Activated CD4-positive, alpha-beta T cell treated with anti-CD3 and anti-CD28 coated beads, Interleukin-2, amount 50 U/mL, for 48 hours (primary cell): ENCODE results near the gene TAOK1.
"Not testable (repeated sequence)": the region's sequence is repeated elsewhere in the genome, so short reads cannot be mapped to it uniquely, and the experiment has no call there.

Experiments used
- DNase-seq, 2 experiments: peaks; one replicate each; pipeline ENCODE4 v3.0.0-alpha.2; 2020

Gene TAOK1

GRCh38 chr17:29389982-29390850 is at the start of gene TAOK1:
TAOK1 (plus strand) TSS chr17:29390363; CDS start chr17:29451549, 61,186 bp downstream.
- DNase-seq, result peak; percentile 97 to 99

GRCh38 chr17:29341726-29342125 is 48.4 kb upstream of the TAOK1 start:
- no peak for DNase-seq

GRCh38 chr17:29342158-29342765 is 47.9 kb upstream of the TAOK1 start:
- DNase-seq, result no peak

GRCh38 chr17:29344201-29344856 is 45.8 kb upstream of the TAOK1 start:
- no peak for DNase-seq

- DNase-seq, result no peak
These were observed 45.1 kb upstream of the TAOK1 start for GRCh38 chr17:29345066-29345465.

GRCh38 chr17:29345470-29345869 is 44.7 kb upstream of the TAOK1 start:
- not testable (repeated sequence) for DNase-seq

- no peak for DNase-seq
These were observed 43.7 kb upstream of the TAOK1 start for GRCh38 chr17:29346462-29346861.

GRCh38 chr17:29347831-29348629 is 42.1 kb upstream of the TAOK1 start:
- DNase-seq, result no peak

GRCh38 chr17:29349409-29349808 is 40.8 kb upstream of the TAOK1 start:
- no peak for DNase-seq

GRCh38 chr17:29352146-29352545 is 38.0 kb upstream of the TAOK1 start:
- DNase-seq, result no peak

- no peak for DNase-seq
These were observed 32.9 kb upstream of the TAOK1 start for GRCh38 chr17:29357232-29357631.

GRCh38 chr17:29357821-29358232 is 32.3 kb upstream of the TAOK1 start:
- no peak for DNase-seq

GRCh38 chr17:29358416-29358815 is 31.7 kb upstream of the TAOK1 start:
- no peak for DNase-seq

- no peak for DNase-seq
These were observed 30.4 kb upstream of the TAOK1 start for GRCh38 chr17:29359777-29360176.

GRCh38 chr17:29363716-29364115 is 26.4 kb upstream of the TAOK1 start:
- DNase-seq, result no peak

GRCh38 chr17:29364691-29365090 is 25.5 kb upstream of the TAOK1 start:
- DNase-seq, result no peak

- no peak for DNase-seq
These were observed 22.0 kb upstream of the TAOK1 start for GRCh38 chr17:29368161-29368560.

GRCh38 chr17:29368926-29369325 is 21.2 kb upstream of the TAOK1 start:
- DNase-seq, result no peak

- DNase-seq, result peak; percentile 30 to 42
These were observed 20.1 kb upstream of the TAOK1 start for GRCh38 chr17:29369831-29370735.

GRCh38 chr17:29376667-29377270 is 13.4 kb upstream of the TAOK1 start:
- DNase-seq, result no peak

GRCh38 chr17:29378500-29378899 is 11.7 kb upstream of the TAOK1 start:
- DNase-seq, result no peak
